Measurements from ENCODE around the gene KANK2.
"Not testable (repeated sequence)": the region's sequence is repeated elsewhere in the genome, so short reads cannot be mapped to it uniquely, and the experiment has no call there.

The KANK2 gene

GRCh38 chr19:11145536-11145924, 51.8 kb downstream of the KANK2 start:
- in situ Hi-C loops (cut with MboI; ENCODE audit: low pct_unique_long_range_greater_than_20kb, low sequenced_read_pairs, unreplicated experiment), result no loop called here
- no peak for TF ChIP-seq CTCF (IDR thresholded peaks at IDR 0.05; ENCODE audit: extremely low read depth, insufficient read depth, missing control alignments)

GRCh38 chr19:11142528-11143171, 54.7 kb downstream of the KANK2 start:
- TF ChIP-seq CTCF (IDR thresholded peaks at IDR 0.05; ENCODE audit: extremely low read depth, insufficient read depth, missing control alignments), result no peak
- DNase-seq (ENCODE audit: low spot score), result no peak
- in situ Hi-C loops (cut with MboI; ENCODE audit: low pct_unique_long_range_greater_than_20kb, low sequenced_read_pairs, unreplicated experiment), result no loop called here

More at GRCh38 chr19:11145536-11145924, 51.8 kb downstream of the KANK2 start:
- DNase-seq (ENCODE audit: low spot score), result no peak

GRCh38 chr19:11141937-11142527, 55.3 kb downstream of the KANK2 start:
- DNase-seq (ENCODE audit: low spot score), result no peak
- TF ChIP-seq CTCF (IDR thresholded peaks at IDR 0.05; ENCODE audit: extremely low read depth, insufficient read depth, missing control alignments), result no peak
- in situ Hi-C loops (cut with MboI; ENCODE audit: low pct_unique_long_range_greater_than_20kb, low sequenced_read_pairs, unreplicated experiment), result no loop called here

GRCh38 chr19:11140896-11141295, 56.4 kb downstream of the KANK2 start:
- TF ChIP-seq CTCF (IDR thresholded peaks at IDR 0.05; ENCODE audit: extremely low read depth, insufficient read depth, missing control alignments), result no peak
- in situ Hi-C loops (cut with MboI; ENCODE audit: low pct_unique_long_range_greater_than_20kb, low sequenced_read_pairs, unreplicated experiment), result no loop called here
- no peak for DNase-seq (ENCODE audit: low spot score)

GRCh38 chr19:11140023-11140538, 57.3 kb downstream of the KANK2 start:
- DNase-seq (ENCODE audit: low spot score); in situ Hi-C loops (cut with MboI; ENCODE audit: low pct_unique_long_range_greater_than_20kb, low sequenced_read_pairs, unreplicated experiment): not testable (repeated sequence)

GRCh38 chr19:11138601-11139300, 58.6 kb downstream of the KANK2 start:
- in situ Hi-C loops (cut with MboI; ENCODE audit: low pct_unique_long_range_greater_than_20kb, low sequenced_read_pairs, unreplicated experiment), result no loop called here
- no peak for TF ChIP-seq CTCF (IDR thresholded peaks at IDR 0.05; ENCODE audit: extremely low read depth, insufficient read depth, missing control alignments)
- DNase-seq (ENCODE audit: low spot score), result no peak

Measured in GM13977 (cell line).